ENCODE measurements around the gene SIRPD.

SIRPD gene

DNA sequence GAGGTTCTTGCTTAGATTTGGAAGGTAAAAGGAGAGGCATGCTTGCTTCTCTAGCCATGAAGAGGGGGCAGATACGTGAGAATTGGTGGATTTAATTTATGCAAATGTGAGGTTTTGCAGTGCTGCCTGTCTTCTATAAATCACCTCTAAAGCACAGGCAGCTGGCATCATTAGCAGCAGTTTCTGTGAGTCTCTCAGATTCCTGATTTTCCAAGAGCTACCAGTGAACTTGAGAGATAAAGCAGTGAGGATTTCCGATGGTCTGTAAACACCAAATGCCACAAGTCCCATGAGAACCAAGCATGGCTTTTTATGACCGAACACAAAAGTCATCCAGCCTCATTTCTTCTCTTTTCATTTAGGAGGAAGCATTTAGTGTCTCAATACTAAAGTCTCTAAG lies 63.1 kb downstream of the SIRPD start:
- no peak for DNase-seq (ENCODE audit: low read depth)

DNA sequence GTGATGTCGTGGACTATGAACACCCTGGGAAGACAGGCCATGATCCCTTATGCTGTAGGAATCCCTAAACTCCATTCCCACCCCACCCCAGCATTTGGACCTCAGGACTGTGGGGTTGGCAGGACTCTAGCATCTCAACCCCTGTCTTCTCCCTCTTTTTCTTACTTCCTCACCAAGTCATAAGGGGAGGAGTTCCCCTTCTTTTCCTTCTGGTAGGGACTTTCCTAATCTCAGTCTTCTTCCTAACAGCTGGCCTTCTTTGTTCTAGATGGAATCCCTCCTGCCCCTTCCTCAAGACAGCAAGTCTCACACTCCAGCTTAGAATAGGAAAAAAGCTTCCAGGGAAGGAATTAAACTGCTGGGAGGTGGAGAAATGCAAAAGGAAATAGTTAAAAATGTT lies 64.0 kb downstream of the SIRPD start:
- DNase-seq (ENCODE audit: low read depth): no peak

DNA sequence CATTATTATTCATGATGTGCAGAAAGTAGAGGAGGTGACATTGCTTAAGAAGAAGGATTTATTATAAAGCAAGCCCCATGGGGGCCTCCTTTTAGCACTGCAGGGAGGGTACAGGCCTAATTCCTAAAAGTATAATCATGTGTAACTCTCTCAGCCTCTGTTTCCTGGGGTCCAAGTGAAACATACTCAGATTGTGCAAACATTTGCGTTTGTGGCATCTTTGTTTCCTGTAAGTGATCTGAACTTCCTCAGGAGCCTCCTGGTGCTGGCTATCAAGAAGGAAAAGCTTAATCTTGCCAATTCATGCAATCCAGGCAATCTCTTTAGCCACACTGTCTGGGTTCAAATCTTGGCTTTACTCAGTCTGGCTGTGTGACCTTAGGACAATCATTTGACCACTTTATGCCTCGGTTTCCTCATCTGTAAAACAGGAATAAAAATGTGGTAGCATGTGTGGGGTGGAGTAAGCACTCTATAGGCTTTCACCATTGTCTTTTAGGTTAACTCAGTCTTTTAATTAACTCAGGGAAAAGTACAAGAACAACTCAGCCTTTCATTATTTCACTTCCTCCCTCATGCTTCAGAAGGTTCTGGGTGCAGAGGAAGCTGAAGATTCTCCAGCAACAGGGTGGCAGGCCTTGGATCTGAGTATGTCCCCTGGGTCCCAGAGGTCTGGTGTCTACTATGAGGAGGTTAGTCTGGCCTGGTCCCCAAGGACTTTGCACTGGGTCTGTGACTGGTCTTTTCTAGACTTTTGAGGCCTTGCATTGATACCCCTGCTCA lies 65.5 kb downstream of the SIRPD start:
- DNase-seq (ENCODE audit: low read depth): no peak

DNA sequence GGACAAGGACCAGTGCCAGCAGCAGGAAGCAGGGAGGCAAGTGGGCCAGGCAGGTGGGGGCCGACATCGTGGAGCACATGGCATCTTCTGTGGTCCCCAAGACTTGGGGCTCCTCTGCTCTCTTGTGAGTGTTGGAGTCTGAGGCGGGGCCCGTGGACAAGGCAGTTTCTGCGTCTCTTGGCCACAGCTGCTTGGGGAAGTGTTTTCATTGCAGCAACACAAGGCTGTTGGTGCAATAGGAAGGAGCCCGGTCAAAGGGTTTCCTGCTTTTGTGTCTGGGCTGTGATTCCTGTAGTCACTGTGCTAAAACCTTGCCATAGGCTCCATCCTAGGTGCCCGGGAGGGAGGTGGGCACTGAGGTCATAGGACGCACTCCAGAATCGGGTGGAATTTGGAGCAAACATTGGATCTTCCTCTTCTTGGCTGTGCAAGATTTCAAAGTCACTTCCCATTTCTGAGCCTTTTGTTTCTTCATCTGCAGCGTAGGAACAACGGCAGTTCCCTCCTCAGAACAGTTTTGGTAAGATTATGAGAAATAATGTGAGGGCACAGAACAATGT lies 66.1 kb downstream of the SIRPD start, which contains the start of gene SIRPB2:
TSS of gene SIRPB2 (minus strand) at position 140 of the 560 bp plus-strand sequence. CDS start at position 79, 61 bp downstream.
- DNase-seq (ENCODE audit: low read depth): no peak

DNA sequence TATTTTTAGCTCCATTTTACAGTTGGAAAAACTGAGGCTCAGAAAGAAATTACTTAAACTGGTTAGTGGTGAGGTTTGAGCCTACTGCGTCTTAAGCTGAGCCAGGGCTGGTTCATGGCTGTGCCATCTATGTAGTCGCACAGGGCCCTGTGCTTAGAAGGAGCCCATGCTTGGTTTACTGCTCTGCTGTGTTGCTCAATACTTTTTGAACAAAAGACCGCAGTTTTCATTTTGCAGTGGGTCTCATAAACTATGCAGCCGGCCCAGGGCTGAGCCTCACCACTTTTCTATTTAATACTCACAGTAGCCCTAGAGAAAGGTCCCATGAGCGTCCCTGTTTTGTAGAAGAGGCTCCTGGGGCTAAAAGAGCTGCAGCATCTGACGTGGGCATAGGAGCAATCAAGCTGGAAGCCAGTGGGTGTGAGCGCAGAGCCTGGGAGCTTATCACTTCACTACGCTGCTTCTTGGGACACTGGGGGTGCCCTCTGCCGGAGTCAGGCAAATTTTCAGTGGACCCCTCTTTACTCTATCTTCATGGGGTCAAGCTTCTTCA lies 66.8 kb downstream of the SIRPD start:
- DNase-seq (ENCODE audit: low read depth): no peak

DNA sequence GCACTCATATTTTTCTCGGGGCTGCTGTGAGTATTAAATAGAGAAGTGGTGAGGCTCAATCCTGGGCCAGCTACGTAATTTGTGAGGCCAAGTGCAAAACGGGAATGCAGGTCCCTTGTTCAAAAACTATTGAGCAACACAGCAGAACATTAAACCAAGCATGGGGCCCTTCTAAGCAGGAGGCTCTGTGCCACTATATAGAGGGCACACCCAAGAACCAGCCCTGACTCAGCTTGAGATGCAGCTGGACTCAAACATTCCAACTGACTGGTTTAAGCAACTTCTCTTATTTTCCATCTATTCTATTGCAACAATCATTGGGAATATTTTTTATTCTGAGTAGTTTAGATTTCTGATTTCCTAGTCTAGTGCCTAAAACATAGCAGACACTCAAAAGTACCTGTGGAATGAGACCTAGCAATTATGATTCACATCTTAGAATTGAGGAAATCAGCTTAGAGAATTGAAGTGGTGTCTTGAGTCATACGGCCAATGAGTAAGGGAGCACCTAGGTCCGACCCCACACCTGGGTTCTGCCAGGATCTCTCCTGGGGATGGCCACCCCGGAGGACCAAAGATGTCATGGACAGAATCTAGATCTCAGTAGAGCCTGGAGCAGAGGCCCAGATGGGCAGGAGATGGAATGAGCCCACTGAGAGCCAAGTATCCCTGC lies 67.6 kb downstream of the SIRPD start:
- DNase-seq (ENCODE audit: low read depth): no peak

DNA sequence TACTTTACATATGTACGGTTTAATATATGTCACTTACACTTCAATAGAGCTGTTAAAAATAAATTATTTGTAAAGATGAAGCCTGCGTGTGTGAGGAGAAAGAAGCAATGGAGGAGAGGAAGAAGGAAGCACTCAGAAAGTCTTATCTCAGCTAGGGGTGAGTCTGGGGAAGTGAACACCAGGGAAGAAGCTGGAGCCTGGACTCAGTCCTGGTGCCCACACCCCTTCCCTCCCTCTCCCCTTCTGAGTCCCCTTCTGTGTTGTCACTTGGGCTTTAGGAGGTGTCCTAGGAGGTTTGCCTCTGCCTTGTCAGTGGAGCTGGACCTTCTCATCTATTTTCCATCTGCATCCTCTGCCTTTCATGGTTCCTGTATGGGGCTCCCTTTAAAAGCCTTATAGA lies 68.2 kb downstream of the SIRPD start:
- no peak for DNase-seq (ENCODE audit: low read depth)

DNA sequence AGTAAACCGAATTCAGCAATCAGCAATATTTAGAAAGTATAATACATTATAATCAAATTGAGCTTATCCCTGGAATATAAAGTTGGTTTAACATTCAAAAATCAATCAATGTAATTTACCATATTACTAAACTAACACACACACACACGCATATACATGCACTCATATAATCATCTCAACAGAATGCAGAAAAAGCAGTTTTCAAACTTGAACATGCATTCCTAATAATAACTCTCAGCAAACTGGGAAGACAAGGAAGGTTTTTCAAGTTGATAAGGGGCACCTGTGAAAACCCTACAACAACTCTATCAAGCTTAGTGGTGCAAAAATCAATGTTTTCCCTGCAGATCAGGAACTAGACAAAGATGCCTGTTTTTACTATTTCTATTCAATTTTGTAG lies 70.9 kb downstream of the SIRPD start:
- DNase-seq (ENCODE audit: low read depth): no peak

DNA sequence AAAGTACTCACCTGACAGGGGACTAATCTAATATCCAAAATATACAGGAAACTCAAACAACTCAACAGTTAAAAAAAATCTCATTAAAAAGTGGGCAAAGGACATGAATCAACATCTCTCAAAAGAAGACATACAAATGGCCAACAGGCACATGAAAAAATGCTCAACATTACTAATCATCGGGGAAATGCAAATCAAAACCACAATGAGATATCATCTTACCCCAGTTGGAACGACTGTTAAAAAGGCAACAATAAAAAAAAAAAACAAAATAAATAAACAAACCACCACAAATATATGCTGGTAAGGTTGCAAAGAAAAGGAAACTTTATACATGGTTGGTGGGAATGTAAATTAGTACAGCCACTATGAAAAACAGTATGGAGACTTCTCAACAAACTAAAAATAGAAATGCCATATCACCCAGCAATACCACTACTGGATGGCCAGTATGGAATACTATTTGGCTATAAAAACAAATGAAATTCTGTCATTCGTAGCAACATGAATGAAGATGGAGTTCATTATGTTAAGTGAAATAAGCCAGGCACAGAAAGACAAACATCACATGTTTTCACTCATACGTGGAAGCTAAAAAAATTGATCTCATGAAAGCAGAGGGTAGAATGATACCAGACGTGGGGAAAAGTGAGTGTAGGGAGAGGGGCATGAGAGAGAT lies 72.9 kb downstream of the SIRPD start:
- DNase-seq (ENCODE audit: low read depth): no peak
